ENCODE results near the gene STEAP3.

Gene STEAP3

GRCh38 chr2:119304847-119305246 lies 81.2 kb downstream of the STEAP3 start:
- no peak for DNase-seq

GRCh38 chr2:119305497-119306195 lies 82.0 kb downstream of the STEAP3 start:
- DNase-seq, result no peak

GRCh38 chr2:119306196-119306590 lies 82.6 kb downstream of the STEAP3 start:
- no peak for DNase-seq

DNA sequence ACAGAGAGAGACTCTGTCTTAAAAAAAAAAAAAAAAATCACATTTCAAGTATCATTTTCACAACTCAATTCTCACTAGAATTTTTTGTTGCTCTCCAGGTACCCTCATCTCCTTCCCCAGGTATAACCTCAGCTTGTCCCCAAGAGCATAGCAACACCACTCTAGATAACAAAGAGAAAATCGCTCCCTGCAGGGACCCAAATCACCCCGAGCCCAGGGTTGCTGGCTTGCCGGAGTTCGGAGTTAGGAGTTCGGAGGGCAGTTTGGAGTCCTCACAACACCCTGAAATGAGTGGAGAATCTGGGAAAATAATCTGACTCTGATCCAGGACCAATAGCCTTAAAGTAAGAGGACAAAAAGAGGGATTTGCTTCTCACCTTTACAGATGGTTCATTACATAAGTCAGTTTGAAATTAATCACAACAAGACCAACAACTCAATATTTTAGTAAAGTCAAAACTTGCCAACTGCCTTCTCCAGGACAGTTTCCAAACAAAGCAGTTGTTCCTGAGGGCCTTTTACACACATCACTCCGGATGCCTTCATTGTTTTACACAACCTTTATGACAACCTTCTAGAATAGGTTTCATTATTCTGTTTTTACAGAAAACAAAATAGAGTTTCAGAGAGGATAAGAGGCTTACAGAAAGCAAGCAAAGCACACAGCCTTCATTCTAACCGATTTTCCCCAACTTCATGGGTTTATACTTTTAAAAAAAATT lies 83.9 kb downstream of the STEAP3 start:
- no peak for DNase-seq

- no peak for DNase-seq
These were observed 85.2 kb downstream of the STEAP3 start for GRCh38 chr2:119308793-119309330.

- DNase-seq, result no peak
These were observed 87.7 kb downstream of the STEAP3 start for GRCh38 chr2:119311371-119311770.

GRCh38 chr2:119311831-119312230 lies 88.2 kb downstream of the STEAP3 start:
- DNase-seq, result no peak

All from central memory CD4-positive, alpha-beta T cell (primary cell).